Liver (tissue), 3 donors: ENCODE results near the gene CIBAR2.

Experiments
- RAD21 ChIP-seq, 2 donors: IDR thresholded peaks; 2 replicates each; pipeline ENCODE4 v1.6.1; 2016; ENCODE audit warnings: antibody characterized with exemption in 2 of 2, mild to moderate bottlenecking in 2 of 2
- TAF1 ChIP-seq: conservative IDR thresholded peaks from 2 replicates; pipeline ENCODE4 v1.6.1; 2016; ENCODE audit warnings: antibody characterized with exemption, mild to moderate bottlenecking
- YY1 ChIP-seq: IDR thresholded peaks from 2 replicates; pipeline ENCODE4 v1.6.1; 2016; ENCODE audit warnings: antibody characterized with exemption, mild to moderate bottlenecking
- TF ChIP-seq, protein P1 (sequence below): IDR thresholded peaks from 2 replicates; pipeline ENCODE4 v1.6.1; 2016; ENCODE audit warnings: antibody characterized with exemption
- TF ChIP-seq, protein P2 (sequence below): fragments of 150-350 bp; IDR thresholded peaks from 2 replicates; pipeline ENCODE4 v1.5.1; 2017; ENCODE audit warnings: improper control_type of control experiment, low read depth, low read length; ENCODE audit not compliant: missing input control
- TF ChIP-seq, protein P3 (sequence below): IDR thresholded peaks from 2 replicates; pipeline ENCODE4 v1.6.1; 2016; ENCODE audit warnings: antibody characterized with exemption, mild to moderate bottlenecking
- TF ChIP-seq, protein P4 (sequence below): IDR thresholded peaks from 2 replicates; pipeline ENCODE4 v1.6.1; 2016; ENCODE audit warnings: antibody characterized with exemption
- donor health status: healthy.
- donor health status: healthy.

DNA sequence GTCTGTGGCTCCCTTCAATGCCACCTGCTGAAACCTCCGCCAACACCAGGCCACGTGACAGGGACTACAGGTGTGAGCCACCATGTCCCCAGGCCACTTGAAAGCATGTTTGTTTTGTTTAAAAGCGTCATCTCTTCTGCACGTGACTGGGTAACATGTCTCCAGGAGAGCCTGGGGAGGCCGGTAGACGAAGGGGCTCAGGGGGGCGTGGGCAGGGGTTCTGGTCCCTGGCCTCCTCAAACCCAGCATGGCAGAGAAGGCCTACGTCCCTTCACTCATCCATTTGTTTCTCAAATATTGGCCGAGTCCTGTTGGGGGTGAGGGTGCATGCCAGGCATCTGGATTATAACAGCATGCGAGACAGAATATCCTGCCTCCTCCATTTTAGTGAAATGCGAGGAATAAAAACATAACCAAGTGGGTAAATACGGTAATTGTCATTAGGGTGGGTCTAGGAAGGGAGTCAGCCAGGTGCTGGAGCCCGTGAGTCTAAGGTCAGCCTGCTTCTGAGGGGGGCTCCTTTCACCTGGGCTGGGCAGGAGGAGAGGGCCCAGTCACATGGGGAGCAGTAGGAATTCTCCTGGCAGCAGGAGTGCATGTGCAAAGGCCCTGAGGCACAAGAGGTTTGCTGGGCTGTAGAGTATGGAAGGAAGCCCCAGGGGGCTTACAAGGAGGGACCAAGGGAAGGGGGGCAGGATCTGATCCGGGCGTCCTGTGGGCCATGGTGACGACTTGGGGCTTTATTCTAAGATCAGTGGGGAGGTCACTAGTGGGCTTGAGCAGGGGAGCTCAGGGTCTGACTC is 26.8 kb upstream of the CIBAR2 start:
- TF ChIP-seq, protein P1, sequence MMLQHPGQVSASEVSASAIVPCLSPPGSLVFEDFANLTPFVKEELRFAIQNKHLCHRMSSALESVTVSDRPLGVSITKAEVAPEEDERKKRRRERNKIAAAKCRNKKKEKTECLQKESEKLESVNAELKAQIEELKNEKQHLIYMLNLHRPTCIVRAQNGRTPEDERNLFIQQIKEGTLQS, result no peak
- TF ChIP-seq, protein P2, sequence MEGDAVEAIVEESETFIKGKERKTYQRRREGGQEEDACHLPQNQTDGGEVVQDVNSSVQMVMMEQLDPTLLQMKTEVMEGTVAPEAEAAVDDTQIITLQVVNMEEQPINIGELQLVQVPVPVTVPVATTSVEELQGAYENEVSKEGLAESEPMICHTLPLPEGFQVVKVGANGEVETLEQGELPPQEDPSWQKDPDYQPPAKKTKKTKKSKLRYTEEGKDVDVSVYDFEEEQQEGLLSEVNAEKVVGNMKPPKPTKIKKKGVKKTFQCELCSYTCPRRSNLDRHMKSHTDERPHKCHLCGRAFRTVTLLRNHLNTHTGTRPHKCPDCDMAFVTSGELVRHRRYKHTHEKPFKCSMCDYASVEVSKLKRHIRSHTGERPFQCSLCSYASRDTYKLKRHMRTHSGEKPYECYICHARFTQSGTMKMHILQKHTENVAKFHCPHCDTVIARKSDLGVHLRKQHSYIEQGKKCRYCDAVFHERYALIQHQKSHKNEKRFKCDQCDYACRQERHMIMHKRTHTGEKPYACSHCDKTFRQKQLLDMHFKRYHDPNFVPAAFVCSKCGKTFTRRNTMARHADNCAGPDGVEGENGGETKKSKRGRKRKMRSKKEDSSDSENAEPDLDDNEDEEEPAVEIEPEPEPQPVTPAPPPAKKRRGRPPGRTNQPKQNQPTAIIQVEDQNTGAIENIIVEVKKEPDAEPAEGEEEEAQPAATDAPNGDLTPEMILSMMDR, result no peak
- TF ChIP-seq, protein P3, sequence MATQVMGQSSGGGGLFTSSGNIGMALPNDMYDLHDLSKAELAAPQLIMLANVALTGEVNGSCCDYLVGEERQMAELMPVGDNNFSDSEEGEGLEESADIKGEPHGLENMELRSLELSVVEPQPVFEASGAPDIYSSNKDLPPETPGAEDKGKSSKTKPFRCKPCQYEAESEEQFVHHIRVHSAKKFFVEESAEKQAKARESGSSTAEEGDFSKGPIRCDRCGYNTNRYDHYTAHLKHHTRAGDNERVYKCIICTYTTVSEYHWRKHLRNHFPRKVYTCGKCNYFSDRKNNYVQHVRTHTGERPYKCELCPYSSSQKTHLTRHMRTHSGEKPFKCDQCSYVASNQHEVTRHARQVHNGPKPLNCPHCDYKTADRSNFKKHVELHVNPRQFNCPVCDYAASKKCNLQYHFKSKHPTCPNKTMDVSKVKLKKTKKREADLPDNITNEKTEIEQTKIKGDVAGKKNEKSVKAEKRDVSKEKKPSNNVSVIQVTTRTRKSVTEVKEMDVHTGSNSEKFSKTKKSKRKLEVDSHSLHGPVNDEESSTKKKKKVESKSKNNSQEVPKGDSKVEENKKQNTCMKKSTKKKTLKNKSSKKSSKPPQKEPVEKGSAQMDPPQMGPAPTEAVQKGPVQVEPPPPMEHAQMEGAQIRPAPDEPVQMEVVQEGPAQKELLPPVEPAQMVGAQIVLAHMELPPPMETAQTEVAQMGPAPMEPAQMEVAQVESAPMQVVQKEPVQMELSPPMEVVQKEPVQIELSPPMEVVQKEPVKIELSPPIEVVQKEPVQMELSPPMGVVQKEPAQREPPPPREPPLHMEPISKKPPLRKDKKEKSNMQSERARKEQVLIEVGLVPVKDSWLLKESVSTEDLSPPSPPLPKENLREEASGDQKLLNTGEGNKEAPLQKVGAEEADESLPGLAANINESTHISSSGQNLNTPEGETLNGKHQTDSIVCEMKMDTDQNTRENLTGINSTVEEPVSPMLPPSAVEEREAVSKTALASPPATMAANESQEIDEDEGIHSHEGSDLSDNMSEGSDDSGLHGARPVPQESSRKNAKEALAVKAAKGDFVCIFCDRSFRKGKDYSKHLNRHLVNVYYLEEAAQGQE, result no peak
- TF ChIP-seq YY1, result no peak
- no peak for TF ChIP-seq TAF1
- TF ChIP-seq, protein P4, sequence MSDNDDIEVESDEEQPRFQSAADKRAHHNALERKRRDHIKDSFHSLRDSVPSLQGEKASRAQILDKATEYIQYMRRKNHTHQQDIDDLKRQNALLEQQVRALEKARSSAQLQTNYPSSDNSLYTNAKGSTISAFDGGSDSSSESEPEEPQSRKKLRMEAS, result no peak
- no peak for TF ChIP-seq RAD21 (IDR thresholded peaks at IDR 0.05)
